ENCODE results near the gene TRMO. TPM values are rescaled to one million over a fixed set of nuclear protein-coding genes. Genes with fewer than 3 reads are reported as not detected.

The TRMO gene
- total RNA-seq, 1 donor from 2014 or later = 9.5 TPM

DNA sequence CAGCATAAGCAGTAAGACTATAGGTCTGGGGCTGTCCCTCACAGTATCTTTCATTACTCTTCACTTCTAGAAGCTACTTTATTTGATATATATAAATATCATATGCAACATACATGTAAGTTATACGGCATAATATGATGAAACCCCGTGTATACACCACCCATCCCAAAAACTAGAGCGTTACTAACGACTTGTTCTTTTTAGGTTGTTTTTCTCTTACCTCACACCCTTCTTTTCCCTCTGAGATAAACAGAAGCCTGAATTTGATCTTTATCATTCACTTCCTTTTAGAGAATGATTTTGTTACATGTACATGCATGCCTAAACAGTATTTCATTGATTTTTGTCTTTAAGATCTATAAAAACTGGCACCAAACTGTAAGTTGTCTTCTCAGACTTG is 3.7 kb downstream of the TRMO start:
- TF ChIP-seq CTCF (IDR thresholded peaks at IDR 0.05) = no peak
- DNase-seq (ENCODE audit: low spot score) = no peak
- H3K4me3 Mint-ChIP-seq (ENCODE audit: unreplicated experiment) = no peak overlapping the region
- H3K9me3 Mint-ChIP-seq (ENCODE audit: low read depth) = no peaks in the 10 kb centered on the region
- peaks cover 6% of the 10 kb centered on the region for H3K36me3 Mint-ChIP-seq (ENCODE audit: low read depth)
- no peaks in the 10 kb centered on the region for H3K27me3 Mint-ChIP-seq (ENCODE audit: low read depth)
- peaks cover 26% of the 10 kb centered on the region for H3K4me1 Mint-ChIP-seq (ENCODE audit: low read depth)
- no peak overlapping the region for H3K27ac Mint-ChIP-seq (ENCODE audit: unreplicated experiment)

- Mint-ChIP-seq H3K27ac (ENCODE audit: unreplicated experiment) (no peak overlapping the region), H3K27me3 (ENCODE audit: low read depth) (no peaks in the 10 kb centered on the region), H3K36me3 (ENCODE audit: low read depth) (peaks cover 25% of the 10 kb centered on the region), H3K9me3 (ENCODE audit: low read depth) (no peaks in the 10 kb centered on the region), H3K4me3 (ENCODE audit: unreplicated experiment) (no peak overlapping the region), H3K4me1 (ENCODE audit: low read depth) (no peaks in the 10 kb centered on the region)
- no peak for TF ChIP-seq CTCF (IDR thresholded peaks at IDR 0.05)
- DNase-seq (ENCODE audit: low spot score) = no peak
These were observed 10.3 kb downstream of the TRMO start for GRCh38 chr9:97911970-97912369.

DNA sequence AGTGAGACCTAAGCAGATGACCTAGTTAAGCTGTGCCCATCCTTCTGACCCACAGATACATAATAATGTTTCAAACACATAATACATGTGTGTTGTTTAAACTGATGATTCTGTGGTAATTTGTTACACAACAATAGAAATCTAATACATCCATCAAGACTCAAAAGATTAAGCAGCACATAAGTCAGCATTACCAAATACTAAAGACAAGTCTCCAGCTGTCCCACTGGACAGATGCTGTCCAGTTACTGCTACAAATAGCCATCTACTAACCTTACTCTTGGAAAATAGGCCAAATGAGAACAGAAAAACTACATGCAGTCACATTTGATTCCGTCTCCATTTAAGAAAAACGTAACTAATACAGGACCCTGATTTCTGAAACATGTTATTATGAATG is 10.8 kb downstream of the TRMO start:
- H3K27me3 Mint-ChIP-seq (ENCODE audit: low read depth) = no peaks in the 10 kb centered on the region
- no peaks in the 10 kb centered on the region for H3K4me1 Mint-ChIP-seq (ENCODE audit: low read depth)
- no peaks in the 10 kb centered on the region for H3K9me3 Mint-ChIP-seq (ENCODE audit: low read depth)
- peaks cover 25% of the 10 kb centered on the region for H3K36me3 Mint-ChIP-seq (ENCODE audit: low read depth)
- no peak for DNase-seq (ENCODE audit: low spot score)
- no peak overlapping the region for H3K4me3 Mint-ChIP-seq (ENCODE audit: unreplicated experiment)
- H3K27ac Mint-ChIP-seq (ENCODE audit: unreplicated experiment) = no peak overlapping the region
- no peak for TF ChIP-seq CTCF (IDR thresholded peaks at IDR 0.05)

DNA sequence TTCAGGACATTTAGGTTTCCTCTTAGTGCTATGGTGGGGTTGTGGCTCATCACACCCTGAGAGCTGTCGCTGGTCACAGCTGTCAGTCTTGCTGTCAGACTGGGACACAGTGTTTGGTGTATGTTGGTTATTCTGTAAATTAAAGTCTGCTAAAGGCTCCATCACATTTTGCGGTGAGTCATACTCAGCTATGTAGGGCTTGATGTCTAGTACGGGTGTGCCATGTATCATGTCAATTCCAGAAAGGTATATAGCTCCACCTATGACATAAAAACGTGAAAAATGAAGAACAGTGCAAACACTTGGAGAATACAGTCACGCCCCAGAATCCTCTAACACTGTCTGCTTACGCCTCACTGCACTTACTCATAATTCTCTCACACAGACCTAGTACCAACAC is 11.9 kb downstream of the TRMO start:
- no peak for TF ChIP-seq CTCF (IDR thresholded peaks at IDR 0.05)
- no peak overlapping the region for H3K27ac Mint-ChIP-seq (ENCODE audit: unreplicated experiment)
- no peak overlapping the region for H3K4me3 Mint-ChIP-seq (ENCODE audit: unreplicated experiment)
- peaks cover 25% of the 10 kb centered on the region for H3K36me3 Mint-ChIP-seq (ENCODE audit: low read depth)
- H3K9me3 Mint-ChIP-seq (ENCODE audit: low read depth) = no peaks in the 10 kb centered on the region
- DNase-seq (ENCODE audit: low spot score) = no peak
- no peaks in the 10 kb centered on the region for H3K4me1 Mint-ChIP-seq (ENCODE audit: low read depth)
- no peaks in the 10 kb centered on the region for H3K27me3 Mint-ChIP-seq (ENCODE audit: low read depth)

DNA sequence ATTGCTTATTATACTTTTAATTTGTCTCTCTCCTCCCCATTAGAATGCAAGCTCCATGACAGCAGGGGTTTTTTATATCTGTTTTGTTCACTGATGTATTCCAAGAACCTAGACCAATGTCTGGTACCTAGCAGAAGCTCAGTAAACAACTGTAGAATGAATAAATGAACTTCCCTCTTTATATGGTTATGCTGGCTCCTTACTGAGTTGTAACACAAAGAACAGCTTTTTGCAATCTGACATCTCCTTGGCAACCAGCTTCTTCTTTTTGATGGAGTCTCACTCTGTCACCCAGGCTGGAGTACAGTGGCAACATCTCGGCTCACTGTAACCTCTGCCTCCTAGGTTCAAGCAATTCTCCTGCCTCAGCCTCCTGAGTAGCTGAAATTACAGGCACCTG is 13.6 kb downstream of the TRMO start:
- no peak overlapping the region for H3K27ac Mint-ChIP-seq (ENCODE audit: unreplicated experiment)
- no peaks in the 10 kb centered on the region for H3K4me1 Mint-ChIP-seq (ENCODE audit: low read depth)
- H3K36me3 Mint-ChIP-seq (ENCODE audit: low read depth) = peaks cover 22% of the 10 kb centered on the region
- no peak overlapping the region for H3K4me3 Mint-ChIP-seq (ENCODE audit: unreplicated experiment)
- H3K9me3 Mint-ChIP-seq (ENCODE audit: low read depth) = no peaks in the 10 kb centered on the region
- no peak for DNase-seq (ENCODE audit: low spot score)
- TF ChIP-seq CTCF (IDR thresholded peaks at IDR 0.05) = no peak
- H3K27me3 Mint-ChIP-seq (ENCODE audit: low read depth) = no peaks in the 10 kb centered on the region
